CD14-positive monocyte (primary cell): ENCODE measurements around the gene GPRC5B. TPM values are rescaled to one million over a fixed set of nuclear protein-coding genes. Genes with fewer than 3 reads are reported as not detected.

Source experiments
- DNase-seq, 3 donors: peaks; one replicate each; pipeline ENCODE4 v3.0.0-alpha.2; 2011 to 2022
- H2AFZ ChIP-seq: 2 replicates; pipeline ENCODE4 v1.6.0; 2012; ENCODE audit warnings: mild to moderate bottlenecking, low read depth, low read length, inconsistent platforms; ENCODE audit not compliant: insufficient read depth, poor library complexity, severe bottlenecking
- H3K27ac ChIP-seq, 2 donors: 1 replicate in 1 of 2; 2 replicates in 1 of 2; pipeline ENCODE4 v1.5.1; 2012 to 2013; ENCODE audit warnings: low read length in 2 of 2, control low read depth in 1 of 2, inconsistent platforms in 1 of 2, low read depth in 1 of 2, mild to moderate bottlenecking in 1 of 2
- H3K27me3 ChIP-seq, 2 donors: one replicate each; pipeline versions ENCODE4 v1.6.0 to v1.6.1; 2011 to 2013; ENCODE audit warnings: low read length in 2 of 2; ENCODE audit not compliant: control insufficient read depth in 2 of 2, insufficient read depth in 2 of 2
- H3K36me3 ChIP-seq, 2 donors: replicated peaks in 1 of 2; 1 replicate in 1 of 2; 2 replicates in 1 of 2; pipeline versions ENCODE4 v1.5.1 to v1.6.1; 2012 to 2013; ENCODE audit warnings: low read length in 2 of 2, control low read depth in 1 of 2, inconsistent platforms in 1 of 2, mild to moderate bottlenecking in 1 of 2; ENCODE audit not compliant: insufficient read depth in 2 of 2, control insufficient read depth in 1 of 2
- H3K4me1 ChIP-seq, 2 donors: 1 replicate in 1 of 2; 2 replicates in 1 of 2; pipeline versions ENCODE4 v1.5.1 to v1.6.1; 2012 to 2013; ENCODE audit warnings: low read length in 2 of 2, control low read depth in 1 of 2, inconsistent platforms in 1 of 2, mild to moderate bottlenecking in 1 of 2, moderate library complexity in 1 of 2; ENCODE audit not compliant: insufficient read depth in 2 of 2, control insufficient read depth in 1 of 2
- H3K4me2 ChIP-seq: replicated peaks from 2 replicates; pipeline ENCODE3; 2012; ENCODE audit warnings: low read length, moderate library complexity, mild to moderate bottlenecking; ENCODE audit not compliant: poor library complexity, severe bottlenecking; ENCODE audit errors: extremely low read depth
- H3K4me3 ChIP-seq, 3 experiments: fragments of 200-600 bp in 1 of 3; sonication (generic) in 1 of 3; replicated peaks in 1 of 3; 1 replicate in 2 of 3; 2 replicates in 1 of 3; pipeline ENCODE4 v1.5.1; 2011 to 2013; ENCODE audit warnings: low read length in 3 of 3, mild to moderate bottlenecking in 3 of 3, control low read depth in 2 of 3, low read depth in 2 of 3, inconsistent platforms in 1 of 3, moderate library complexity in 1 of 3
- H3K79me2 ChIP-seq: 2 replicates; pipeline ENCODE4 v1.6.0; 2012; ENCODE audit warnings: mild to moderate bottlenecking, control low read depth, inconsistent platforms, low read length, moderate library complexity; ENCODE audit not compliant: insufficient read depth
- H3K9ac ChIP-seq: 2 replicates; pipeline ENCODE4 v1.6.0; 2017; ENCODE audit warnings: low read length, mild to moderate bottlenecking; ENCODE audit not compliant: insufficient read depth, poor library complexity, severe bottlenecking
- H3K9me3 ChIP-seq, 2 donors: replicated peaks in 1 of 2; 1 replicate in 1 of 2; 2 replicates in 1 of 2; pipeline versions ENCODE4 v1.5.1 to v1.6.1; 2012 to 2013; ENCODE audit warnings: low read length in 2 of 2, control low read depth in 1 of 2; ENCODE audit not compliant: control insufficient read depth in 1 of 2, insufficient read depth in 1 of 2
- H4K20me1 ChIP-seq: 2 replicates; pipeline ENCODE4 v1.6.0; 2012; ENCODE audit warnings: mild to moderate bottlenecking, low read length, control low read depth, moderate library complexity; ENCODE audit not compliant: insufficient read depth
- H3K27ac Mint-ChIP-seq, 7 donors: one replicate each; pipeline ENCODE4 v1.8.0; 2020; ENCODE audit warnings: mild to moderate bottlenecking in 7 of 7, mixed read lengths in 7 of 7, moderate library complexity in 6 of 7, inconsistent platforms in 2 of 7
- H3K27me3 Mint-ChIP-seq, 3 donors: one replicate each; pipeline ENCODE4 v1.8.0; 2021 to 2022; ENCODE audit warnings: low read depth in 3 of 3, mild to moderate bottlenecking in 3 of 3, mixed read lengths in 3 of 3, moderate library complexity in 3 of 3, inconsistent platforms in 1 of 3
- H3K36me3 Mint-ChIP-seq, 2 donors: one replicate each; pipeline ENCODE4 v1.8.0; 2020; ENCODE audit warnings: mixed read lengths in 2 of 2, inconsistent platforms in 1 of 2, mild to moderate bottlenecking in 1 of 2
- H3K4me1 Mint-ChIP-seq: one replicate; pipeline ENCODE4 v1.8.0; 2020; ENCODE audit warnings: mild to moderate bottlenecking, mixed read lengths
- H3K4me3 Mint-ChIP-seq, 2 donors: one replicate each; pipeline ENCODE4 v1.8.0; 2020; ENCODE audit warnings: mild to moderate bottlenecking in 2 of 2, mixed read lengths in 2 of 2, moderate library complexity in 1 of 2
- H3K9me3 Mint-ChIP-seq, 7 donors: one replicate each; pipeline ENCODE4 v1.8.0; 2020 to 2022; ENCODE audit warnings: mixed read lengths in 7 of 7, mild to moderate bottlenecking in 6 of 7, moderate library complexity in 6 of 7, inconsistent platforms in 2 of 7
- CTCF ChIP-seq: fragments of 200-600 bp; IDR thresholded peaks from one replicate; pipeline ENCODE4 v1.8.0; 2022; ENCODE audit warnings: antibody characterized with exemption, mild to moderate bottlenecking
- WGBS: methylation state at CpG from one replicate; pipeline ENCODE4 v1.1.5; 2013; ENCODE audit warnings: missing lambda C conversion rate; ENCODE audit not compliant: insufficient coverage; 5-methylcytosine and 5-hydroxymethylcytosine counted together
- intact Hi-C, 2 donors: fragments of 100-400 bp; cut with micrococcal nuclease; formaldehyde crosslinking; loops; one replicate each; pipeline versions ENCODE4 v1.15.0 to v1.15.1; 2023
- polyA plus RNA-seq, 3 donors: library from polyadenylated mRNA; depleted of rRNA in 1 of 3; unstranded in 2 of 3; stranded (reverse) in 1 of 3; fragments of 300-500 nt in 2 of 3; fragments of >200 nt in 1 of 3; fragmentation: Illumina TruSeq in 2 of 3; gene quantifications; 1 replicate in 2 of 3; 2 replicates in 1 of 3; pipeline ENCODE4 v1.2.3, GENCODE V29; 2012 to 2021

The GPRC5B gene
- polyA plus RNA-seq, 3 donors: 0.06 to 0.24 TPM; not detected in 1

GRCh38 chr16:19815418-19815817 lies 69.2 kb downstream of the GPRC5B start:
- H3K4me3 ChIP-seq: no peak overlapping the region
- DNase-seq: no peak
- H3K9me3 ChIP-seq: no peaks in the 10 kb centered on the region
- no peaks in the 10 kb centered on the region for H4K20me1 ChIP-seq
- no peaks in the 10 kb centered on the region for H3K36me3 ChIP-seq
- H3K4me3 Mint-ChIP-seq: no peak overlapping the region
- no peaks in the 10 kb centered on the region for H3K27me3 ChIP-seq
- no CpG with 5 or more reads among the region's 2 CpGs for whole genome bisulfite sequencing
- intact Hi-C loops: no loop called here
- no peaks in the 10 kb centered on the region for H3K79me2 ChIP-seq
- H3K27ac Mint-ChIP-seq: no peak overlapping the region
- H3K9me3 Mint-ChIP-seq: peaks cover 0 to 7% (median 4%) of the 10 kb centered on the region in 7 donors
- H3K4me1 Mint-ChIP-seq: no peaks in the 10 kb centered on the region
- no peaks in the 10 kb centered on the region for H3K27me3 Mint-ChIP-seq
- no peaks in the 10 kb centered on the region for H3K4me1 ChIP-seq
- H3K27ac ChIP-seq: no peak overlapping the region
- H3K9ac ChIP-seq: no peak overlapping the region
- no peak overlapping the region for H2AFZ ChIP-seq
- no peak for TF ChIP-seq CTCF
- H3K36me3 Mint-ChIP-seq: no peaks in the 10 kb centered on the region
- no peak overlapping the region for H3K4me2 ChIP-seq

- Mint-ChIP-seq H3K9me3 (peaks cover 0 to 7% (median 4%) of the 10 kb centered on the region in 7 donors), H3K4me1 (peaks cover 17% of the 10 kb centered on the region), H3K4me3 (no peak overlapping the region), H3K27me3 (no peaks in the 10 kb centered on the region), H3K36me3 (no peaks in the 10 kb centered on the region), H3K27ac (no peak overlapping the region)
- Histone ChIP-seq H3K4me3 (no peak overlapping the region), H3K36me3 (no peaks in the 10 kb centered on the region), H3K27me3 (no peaks in the 10 kb centered on the region), H2AFZ (no peak overlapping the region), H4K20me1 (no peaks in the 10 kb centered on the region), H3K27ac (no peak overlapping the region), H3K9ac (no peak overlapping the region), H3K4me1 (peaks cover 18 to 19% of the 10 kb centered on the region in 2 donors), H3K79me2 (no peaks in the 10 kb centered on the region), H3K9me3 (no peaks in the 10 kb centered on the region), H3K4me2 (no peak overlapping the region)
- TF ChIP-seq CTCF: no peak
- DNase-seq: no peak
- intact Hi-C loops: no loop called here
Measured at GRCh38 chr16:19812986-19813385, 71.7 kb downstream of the GPRC5B start.
